ENCODE results near the gene LRRC56.

The LRRC56 gene

GRCh38 chr11:528815-529727, 8.3 kb upstream of the LRRC56 start:
- Histone ChIP-seq H3K4me1 (ENCODE audit: control insufficient read depth in 1 of 2, insufficient read depth in 1 of 2, low read depth in 1 of 2, low read length in 1 of 2) (no peaks in the 10 kb centered on the region), H3K36me3 (peaks cover 16% of the 10 kb centered on the region), H3K4me3 (ENCODE audit: low read depth in 1 of 2, low read length in 1 of 2) (no peak overlapping the region), H3K9me3 (no peaks in the 10 kb centered on the region), H3K27ac (no peak overlapping the region), H3K27me3 (peaks cover 2% of the 10 kb centered on the region)
- no peak for TF ChIP-seq CTCF (IDR thresholded peaks at IDR 0.05)

- H3K36me3 ChIP-seq: peaks cover 16% of the 10 kb centered on the region
- H3K4me3 ChIP-seq (ENCODE audit: low read depth in 1 of 2, low read length in 1 of 2): no peak overlapping the region
- H3K4me1 ChIP-seq (ENCODE audit: control insufficient read depth in 1 of 2, insufficient read depth in 1 of 2, low read depth in 1 of 2, low read length in 1 of 2): peaks cover 6% of the 10 kb centered on the region in 2 experiments
- H3K9me3 ChIP-seq: no peaks in the 10 kb centered on the region
- H3K27ac ChIP-seq: no peak overlapping the region
- peaks cover 10% of the 10 kb centered on the region for H3K27me3 ChIP-seq
- TF ChIP-seq CTCF (IDR thresholded peaks at IDR 0.05): no peak
Measured at GRCh38 chr11:529728-530411, 7.5 kb upstream of the LRRC56 start.

GRCh38 chr11:530960-531831, 6.1 kb upstream of the LRRC56 start:
- H3K27ac ChIP-seq: no peak overlapping the region
- H3K27me3 ChIP-seq: peaks cover 17% of the 10 kb centered on the region
- peaks cover 12 to 13% of the 10 kb centered on the region in 2 experiments for H3K4me1 ChIP-seq (ENCODE audit: control insufficient read depth in 1 of 2, insufficient read depth in 1 of 2, low read depth in 1 of 2, low read length in 1 of 2)
- no peaks in the 10 kb centered on the region for H3K9me3 ChIP-seq
- no peak overlapping the region for H3K4me3 ChIP-seq (ENCODE audit: low read depth in 1 of 2, low read length in 1 of 2)
- H3K36me3 ChIP-seq: peaks cover 16% of the 10 kb centered on the region
- no peak for TF ChIP-seq CTCF (IDR thresholded peaks at IDR 0.05)

GRCh38 chr11:531919-532526, 5.3 kb upstream of the LRRC56 start:
- H3K27me3 ChIP-seq: peaks cover 25% of the 10 kb centered on the region
- no peak for TF ChIP-seq CTCF (IDR thresholded peaks at IDR 0.05)
- no peak overlapping the region for H3K27ac ChIP-seq

GRCh38 chr11:532527-532985, 4.8 kb upstream of the LRRC56 start:
- no peak for TF ChIP-seq CTCF (IDR thresholded peaks at IDR 0.05)

More at GRCh38 chr11:531919-532526, 5.3 kb upstream of the LRRC56 start:
- Histone ChIP-seq H3K4me3 (ENCODE audit: low read depth in 1 of 2, low read length in 1 of 2) (no peak overlapping the region), H3K9me3 (no peaks in the 10 kb centered on the region), H3K4me1 (ENCODE audit: control insufficient read depth in 1 of 2, insufficient read depth in 1 of 2, low read depth in 1 of 2, low read length in 1 of 2) (peaks cover 20 to 22% of the 10 kb centered on the region in 2 experiments), H3K36me3 (peaks cover 16% of the 10 kb centered on the region)

More at GRCh38 chr11:532527-532985, 4.8 kb upstream of the LRRC56 start:
- no peak overlapping the region for H3K27ac ChIP-seq
- peaks cover 25 to 27% of the 10 kb centered on the region in 2 experiments for H3K4me1 ChIP-seq (ENCODE audit: control insufficient read depth in 1 of 2, insufficient read depth in 1 of 2, low read depth in 1 of 2, low read length in 1 of 2)
- H3K36me3 ChIP-seq: peaks cover 16% of the 10 kb centered on the region
- H3K9me3 ChIP-seq: no peaks in the 10 kb centered on the region
- no peak overlapping the region for H3K4me3 ChIP-seq (ENCODE audit: low read depth in 1 of 2, low read length in 1 of 2)
- H3K27me3 ChIP-seq: peaks cover 30% of the 10 kb centered on the region
